HepG2 (cell line): ENCODE results near the gene HSPB6. TPM values are rescaled to one million over a fixed set of nuclear protein-coding genes. Genes with fewer than 3 reads are reported as not detected.

Experiments
- ARID5B ChIP-seq: IDR thresholded peaks from 2 replicates; pipeline ENCODE4 v1.4.0; 2020; ENCODE audit warnings: mild to moderate bottlenecking, missing genetic modification reagents
- CREBL2 ChIP-seq: sonication (generic); formaldehyde crosslinking; IDR thresholded peaks from 2 replicates; pipeline ENCODE4 v1.8.1; 2023; ENCODE audit warnings: missing genetic modification reagents, mild to moderate bottlenecking, borderline replicate concordance
- ETV5 ChIP-seq: IDR thresholded peaks from 2 replicates; pipeline ENCODE4 v1.6.1; 2018; ENCODE audit warnings: missing biosample characterization, missing genetic modification reagents, inconsistent platforms, borderline replicate concordance
- GATAD1 ChIP-seq: IDR thresholded peaks from 2 replicates; pipeline ENCODE4 v1.6.1; 2016; ENCODE audit warnings: missing genetic modification reagents, missing compliant biosample characterization
- NFATC3 ChIP-seq: sonication (generic); formaldehyde crosslinking; IDR thresholded peaks from 2 replicates; pipeline ENCODE4 v1.5.1; 2020; ENCODE audit warnings: mild to moderate bottlenecking, missing genetic modification reagents
- REPIN1 ChIP-seq: sonication (generic); formaldehyde crosslinking; IDR thresholded peaks from 2 replicates; pipeline ENCODE4 v1.8.0; 2022; ENCODE audit warnings: missing genetic modification reagents, low read depth, mild to moderate bottlenecking, borderline replicate concordance
- SNAI1 ChIP-seq: sonication (generic); formaldehyde crosslinking; IDR thresholded peaks from 2 replicates; pipeline ENCODE4 v1.5.0; 2020; ENCODE audit warnings: mild to moderate bottlenecking, missing genetic modification reagents, borderline replicate concordance
- THRA ChIP-seq: sonication (generic); formaldehyde crosslinking; IDR thresholded peaks from 2 replicates; pipeline ENCODE4 v1.4.0; 2020; ENCODE audit warnings: missing genetic modification reagents, borderline replicate concordance
- TOE1 ChIP-seq: sonication (generic); formaldehyde crosslinking; IDR thresholded peaks from 2 replicates; pipeline ENCODE4 v1.4.0; 2020; ENCODE audit warnings: mild to moderate bottlenecking, missing genetic modification reagents
- ZBTB40 ChIP-seq, 2 experiments: fragments of 450-650 bp in 1 of 2; sonication (generic) in 1 of 2; formaldehyde crosslinking in 1 of 2; IDR thresholded peaks; 2 replicates each; pipeline versions ENCODE4 v1.6.1 to v1.8.0; 2016 to 2022; ENCODE audit warnings: antibody characterized with exemption in 1 of 2, mild to moderate bottlenecking in 1 of 2, missing genetic modification reagents in 1 of 2
- ZMYM2 ChIP-seq: sonication (generic); formaldehyde crosslinking; IDR thresholded peaks from 2 replicates; pipeline ENCODE4 v1.8.0; 2022; ENCODE audit warnings: mild to moderate bottlenecking, missing genetic modification reagents
- ZNF644 ChIP-seq: IDR thresholded peaks from 2 replicates; pipeline ENCODE4 v1.6.1; 2016; ENCODE audit warnings: low read depth
- ZSCAN31 ChIP-seq: sonication (generic); formaldehyde crosslinking; IDR thresholded peaks from 2 replicates; pipeline ENCODE4 v1.5.0; 2020; ENCODE audit warnings: low read depth, mild to moderate bottlenecking, missing genetic modification reagents
- polyA plus RNA-seq, 8 experiments: library from polyadenylated mRNA; depleted of rRNA in 3 of 8; stranded (reverse) in 7 of 8; unstranded in 1 of 8; fragments of >200 nt; fragmentation: Illumina TruSeq in 4 of 8; extraction: Trizol in 4 of 8; gene quantifications; 2 replicates each; pipeline versions ENCODE4 v1.2.1 to v1.2.3, GENCODE V29; 2011 to 2016; ENCODE audit warnings: low read depth in 4 of 8, missing spikeins in 1 of 8, mixed read lengths in 1 of 8; ENCODE audit not compliant: insufficient read depth in 1 of 8
- total RNA-seq, 5 experiments: library from RNA; depleted of rRNA; stranded (reverse); fragments of >200 nt; fragmentation: Illumina TruSeq; extraction: Trizol; gene quantifications; 2 replicates each; pipeline ENCODE4 v1.2.3, GENCODE V29; 2016; ENCODE audit warnings: low read depth in 1 of 5

Gene HSPB6
- total and polyA plus RNA-seq, 2 of the 13 experiments (the other 11 are each of a cell fraction or from before 2014, with no cell fraction given): 0.18 TPM; not detected in 1

- no peak for TF ChIP-seq SNAI1 (CRISPR knock-in tag)
- TF ChIP-seq GATAD1 (CRISPR knock-in tag): no peak
- no peak for TF ChIP-seq ZMYM2 (CRISPR knock-in tag)
- no peak for TF ChIP-seq ZNF644 (CRISPR knock-in tag)
- TF ChIP-seq ETV5 (CRISPR knock-in tag): no peak
- no peak for TF ChIP-seq REPIN1 (CRISPR knock-in tag)
- TF ChIP-seq ARID5B (CRISPR knock-in tag): no peak
- no peak for TF ChIP-seq TOE1
- TF ChIP-seq THRA (CRISPR knock-in tag): no peak
- peak; percentile 72; the same call in 1 of the 2 replicates for TF ChIP-seq ZSCAN31 (CRISPR knock-in tag)
- no peak for TF ChIP-seq NFATC3
- no peak for TF ChIP-seq CREBL2 (CRISPR knock-in tag)
- TF ChIP-seq ZBTB40 (IDR thresholded peaks at IDR 0.05): no peak
- TF ChIP-seq ZBTB40 (CRISPR knock-in tag; IDR thresholded peaks at IDR 0.05): 0 out of 2 replicates have a peak, but pooled peaks have one; percentile 33
These were observed 34.4 kb upstream of the HSPB6 start (continued) for GRCh38 chr19:35790981-35791813.
